ENCODE results near the gene PLEKHA5.
"Not testable (repeated sequence)": the region's sequence is repeated elsewhere in the genome, so short reads cannot be mapped to it uniquely, and the experiment has no call there.

PLEKHA5 gene

GRCh38 chr12:19411234-19412204 lies 282.0 kb downstream of the PLEKHA5 start:
- no peak for DNase-seq

- no peak for DNase-seq
Observed at GRCh38 chr12:19412844-19413243, 283.3 kb downstream of the PLEKHA5 start.

GRCh38 chr12:19413582-19413981 lies 284.0 kb downstream of the PLEKHA5 start:
- DNase-seq: not testable (repeated sequence)

- no peak for DNase-seq
Observed at GRCh38 chr12:19415563-19415962, 286.0 kb downstream of the PLEKHA5 start.

GRCh38 chr12:19419086-19419485 lies 289.6 kb downstream of the PLEKHA5 start:
- DNase-seq: no peak

GRCh38 chr12:19421503-19422282 lies 292.2 kb downstream of the PLEKHA5 start:
- no peak for DNase-seq

GRCh38 chr12:19423166-19423930 lies 293.8 kb downstream of the PLEKHA5 start:
- DNase-seq: no peak
